SK-N-SH treated with all-trans-retinoic acid at 6 μM for 48 hours (cell line): Measurements from ENCODE around the gene SYNDIG1L.

Experiments
- ATAC-seq: fragments of 200-7000 bp; cut with Tn5 transposase; 3 replicates; pipeline ENCODE4 v1.9.1; 2020; ENCODE audit warnings: mild to moderate bottlenecking, moderate library complexity
- ARNTL ChIP-seq: fragments of 450-650 bp; formaldehyde crosslinking; IDR thresholded peaks from 2 replicates; pipeline ENCODE4 v1.5.0; 2020; ENCODE audit warnings: low read depth, mild to moderate bottlenecking, moderate library complexity, borderline replicate concordance
- BACH2 ChIP-seq: fragments of 250-450 bp; sonication (Bioruptor Pico); IDR thresholded peaks from 2 replicates; pipeline ENCODE4 v1.9.0; 2021; ENCODE audit warnings: mild to moderate bottlenecking, borderline replicate concordance
- CSDC2 ChIP-seq: fragments of 250-450 bp; sonication (Bioruptor Pico); IDR thresholded peaks from 2 replicates; pipeline ENCODE4 v1.5.0; 2020; ENCODE audit warnings: mild to moderate bottlenecking, moderate library complexity
- ESRRG ChIP-seq: fragments of 250-450 bp; sonication (Bioruptor Pico); IDR thresholded peaks from 2 replicates; pipeline ENCODE4 v1.6.1; 2021; ENCODE audit warnings: mild to moderate bottlenecking
- GLIS3 ChIP-seq: fragments of 250-450 bp; sonication (Bioruptor Pico); IDR thresholded peaks from 2 replicates; pipeline ENCODE4 v1.5.0; 2020; ENCODE audit warnings: mild to moderate bottlenecking, moderate library complexity
- ISL1 ChIP-seq: fragments of 250-450 bp; sonication (Bioruptor Pico); IDR thresholded peaks from 2 replicates; pipeline ENCODE4 v2.1.2; 2022; ENCODE audit warnings: mild to moderate bottlenecking, moderate library complexity
- PATZ1 ChIP-seq: fragments of 250-450 bp; sonication (Bioruptor Pico); IDR thresholded peaks from 2 replicates; pipeline ENCODE4 v1.8.0; 2020; ENCODE audit warnings: mild to moderate bottlenecking, moderate library complexity, borderline replicate concordance
- PPARA ChIP-seq: fragments of 250-450 bp; sonication (Bioruptor Pico); IDR thresholded peaks from 2 replicates; pipeline ENCODE4 v1.5.0; 2020; ENCODE audit warnings: mild to moderate bottlenecking, borderline replicate concordance
- RARB ChIP-seq: fragments of 250-450 bp; sonication (Bioruptor Pico); IDR thresholded peaks from 2 replicates; pipeline ENCODE4 v1.8.0; 2021; ENCODE audit warnings: mild to moderate bottlenecking, moderate library complexity
- SNAI2 ChIP-seq: fragments of 250-450 bp; sonication (Bioruptor Pico); IDR thresholded peaks from 2 replicates; pipeline ENCODE4 v1.5.0; 2020; ENCODE audit warnings: mild to moderate bottlenecking, moderate library complexity
- TCF4 ChIP-seq: fragments of 250-450 bp; sonication (Bioruptor Pico); IDR thresholded peaks from 2 replicates; pipeline ENCODE4 v1.8.0; 2021; ENCODE audit warnings: mild to moderate bottlenecking, moderate library complexity, borderline replicate concordance
- TOX ChIP-seq: fragments of 250-450 bp; sonication (Bioruptor Pico); IDR thresholded peaks from 2 replicates; pipeline ENCODE4 v1.8.0; 2021; ENCODE audit warnings: mild to moderate bottlenecking, moderate library complexity, borderline replicate concordance
- ZC3H10 ChIP-seq: fragments of 250-450 bp; sonication (Bioruptor Pico); IDR thresholded peaks from 2 replicates; pipeline ENCODE4 v1.5.1; 2021; ENCODE audit warnings: mild to moderate bottlenecking, moderate library complexity
- ZFP3 ChIP-seq: fragments of 250-450 bp; sonication (Bioruptor Pico); IDR thresholded peaks from 2 replicates; pipeline ENCODE4 v1.5.0; 2020; ENCODE audit warnings: mild to moderate bottlenecking, moderate library complexity
- ZFP30 ChIP-seq: fragments of 450-650 bp; formaldehyde crosslinking; IDR thresholded peaks from 2 replicates; pipeline ENCODE4 v1.5.0; 2022; ENCODE audit warnings: mild to moderate bottlenecking, moderate library complexity
- ZNF70 ChIP-seq: fragments of 450-650 bp; formaldehyde crosslinking; IDR thresholded peaks from 2 replicates; pipeline ENCODE4 v1.5.0; 2020; ENCODE audit warnings: mild to moderate bottlenecking, moderate library complexity
- ZNF8 ChIP-seq: fragments of 450-650 bp; formaldehyde crosslinking; IDR thresholded peaks from 2 replicates; pipeline ENCODE4 v1.5.0; 2020; ENCODE audit warnings: mild to moderate bottlenecking, moderate library complexity
- TF ChIP-seq, protein P1 (sequence below): fragments of 250-450 bp; sonication (Bioruptor Pico); IDR thresholded peaks from 2 replicates; pipeline ENCODE4 v1.8.0; 2021; ENCODE audit warnings: low read depth, mild to moderate bottlenecking, moderate library complexity, borderline replicate concordance
- TF ChIP-seq, protein P2 (sequence below): fragments of 250-450 bp; sonication (Bioruptor Pico); IDR thresholded peaks from 2 replicates; pipeline ENCODE4 v1.5.0; 2020; ENCODE audit warnings: mild to moderate bottlenecking, moderate library complexity
- TF ChIP-seq, protein P3 (sequence below): fragments of 250-450 bp; sonication (Bioruptor Pico); IDR thresholded peaks from 2 replicates; pipeline ENCODE4 v1.5.1; 2020; ENCODE audit warnings: low read depth, mild to moderate bottlenecking, moderate library complexity
- TF ChIP-seq, protein P4 (sequence below): fragments of 250-450 bp; sonication (Bioruptor Pico); IDR thresholded peaks from 2 replicates; pipeline ENCODE4 v1.5.1; 2021; ENCODE audit warnings: mild to moderate bottlenecking, moderate library complexity

Gene SYNDIG1L

GRCh38 chr14:74429221-74429691 lies 3.2 kb upstream of the SYNDIG1L start:
- TF ChIP-seq, protein P1, sequence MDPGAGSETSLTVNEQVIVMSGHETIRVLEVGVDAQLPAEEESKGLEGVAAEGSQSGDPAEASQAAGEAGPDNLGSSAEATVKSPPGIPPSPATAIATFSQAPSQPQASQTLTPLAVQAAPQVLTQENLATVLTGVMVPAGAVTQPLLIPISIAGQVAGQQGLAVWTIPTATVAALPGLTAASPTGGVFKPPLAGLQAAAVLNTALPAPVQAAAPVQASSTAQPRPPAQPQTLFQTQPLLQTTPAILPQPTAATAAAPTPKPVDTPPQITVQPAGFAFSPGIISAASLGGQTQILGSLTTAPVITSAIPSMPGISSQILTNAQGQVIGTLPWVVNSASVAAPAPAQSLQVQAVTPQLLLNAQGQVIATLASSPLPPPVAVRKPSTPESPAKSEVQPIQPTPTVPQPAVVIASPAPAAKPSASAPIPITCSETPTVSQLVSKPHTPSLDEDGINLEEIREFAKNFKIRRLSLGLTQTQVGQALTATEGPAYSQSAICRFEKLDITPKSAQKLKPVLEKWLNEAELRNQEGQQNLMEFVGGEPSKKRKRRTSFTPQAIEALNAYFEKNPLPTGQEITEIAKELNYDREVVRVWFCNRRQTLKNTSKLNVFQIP (CRISPR knock-in tag): no peak
- no peak for TF ChIP-seq ISL1 (CRISPR knock-in tag)
- TF ChIP-seq ESRRG (CRISPR knock-in tag): no peak
- no peak for TF ChIP-seq CSDC2 (CRISPR knock-in tag)
- TF ChIP-seq ZNF70 (CRISPR knock-in tag): no peak
- TF ChIP-seq BACH2 (CRISPR knock-in tag): no peak
- TF ChIP-seq TCF4 (CRISPR knock-in tag): no peak
- ATAC-seq: no peak

DNA sequence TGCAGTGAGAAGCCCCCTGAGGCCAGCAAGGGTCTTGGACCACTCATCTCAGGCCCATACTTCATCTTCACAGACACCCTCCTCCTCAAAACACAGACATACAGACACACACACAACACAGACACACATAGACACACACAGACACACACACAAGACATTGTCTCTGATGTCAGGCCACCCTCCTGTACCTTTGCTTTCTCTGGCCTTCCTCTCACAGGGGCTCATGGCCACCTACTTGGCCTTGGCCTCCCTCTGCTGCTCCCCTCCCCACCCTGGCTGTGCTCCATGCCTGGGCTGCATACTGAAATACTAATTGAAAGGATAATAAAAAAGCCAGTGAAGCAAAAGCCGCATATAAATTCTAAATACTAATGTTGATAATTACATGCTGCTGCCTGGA lies 1.6 kb upstream of the SYNDIG1L start:
- TF ChIP-seq ISL1 (CRISPR knock-in tag): no peak
- TF ChIP-seq SNAI2: no peak
- TF ChIP-seq, protein P2, sequence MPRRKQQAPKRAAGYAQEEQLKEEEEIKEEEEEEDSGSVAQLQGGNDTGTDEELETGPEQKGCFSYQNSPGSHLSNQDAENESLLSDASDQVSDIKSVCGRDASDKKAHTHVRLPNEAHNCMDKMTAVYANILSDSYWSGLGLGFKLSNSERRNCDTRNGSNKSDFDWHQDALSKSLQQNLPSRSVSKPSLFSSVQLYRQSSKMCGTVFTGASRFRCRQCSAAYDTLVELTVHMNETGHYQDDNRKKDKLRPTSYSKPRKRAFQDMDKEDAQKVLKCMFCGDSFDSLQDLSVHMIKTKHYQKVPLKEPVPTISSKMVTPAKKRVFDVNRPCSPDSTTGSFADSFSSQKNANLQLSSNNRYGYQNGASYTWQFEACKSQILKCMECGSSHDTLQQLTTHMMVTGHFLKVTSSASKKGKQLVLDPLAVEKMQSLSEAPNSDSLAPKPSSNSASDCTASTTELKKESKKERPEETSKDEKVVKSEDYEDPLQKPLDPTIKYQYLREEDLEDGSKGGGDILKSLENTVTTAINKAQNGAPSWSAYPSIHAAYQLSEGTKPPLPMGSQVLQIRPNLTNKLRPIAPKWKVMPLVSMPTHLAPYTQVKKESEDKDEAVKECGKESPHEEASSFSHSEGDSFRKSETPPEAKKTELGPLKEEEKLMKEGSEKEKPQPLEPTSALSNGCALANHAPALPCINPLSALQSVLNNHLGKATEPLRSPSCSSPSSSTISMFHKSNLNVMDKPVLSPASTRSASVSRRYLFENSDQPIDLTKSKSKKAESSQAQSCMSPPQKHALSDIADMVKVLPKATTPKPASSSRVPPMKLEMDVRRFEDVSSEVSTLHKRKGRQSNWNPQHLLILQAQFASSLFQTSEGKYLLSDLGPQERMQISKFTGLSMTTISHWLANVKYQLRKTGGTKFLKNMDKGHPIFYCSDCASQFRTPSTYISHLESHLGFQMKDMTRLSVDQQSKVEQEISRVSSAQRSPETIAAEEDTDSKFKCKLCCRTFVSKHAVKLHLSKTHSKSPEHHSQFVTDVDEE (CRISPR knock-in tag): no peak
- no peak for TF ChIP-seq ZFP30 (CRISPR knock-in tag)
- TF ChIP-seq, protein P3, sequence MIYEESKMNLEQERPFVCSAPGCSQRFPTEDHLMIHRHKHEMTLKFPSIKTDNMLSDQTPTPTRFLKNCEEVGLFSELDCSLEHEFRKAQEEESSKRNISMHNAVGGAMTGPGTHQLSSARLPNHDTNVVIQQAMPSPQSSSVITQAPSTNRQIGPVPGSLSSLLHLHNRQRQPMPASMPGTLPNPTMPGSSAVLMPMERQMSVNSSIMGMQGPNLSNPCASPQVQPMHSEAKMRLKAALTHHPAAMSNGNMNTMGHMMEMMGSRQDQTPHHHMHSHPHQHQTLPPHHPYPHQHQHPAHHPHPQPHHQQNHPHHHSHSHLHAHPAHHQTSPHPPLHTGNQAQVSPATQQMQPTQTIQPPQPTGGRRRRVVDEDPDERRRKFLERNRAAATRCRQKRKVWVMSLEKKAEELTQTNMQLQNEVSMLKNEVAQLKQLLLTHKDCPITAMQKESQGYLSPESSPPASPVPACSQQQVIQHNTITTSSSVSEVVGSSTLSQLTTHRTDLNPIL (CRISPR knock-in tag): no peak
- TF ChIP-seq, protein P4, sequence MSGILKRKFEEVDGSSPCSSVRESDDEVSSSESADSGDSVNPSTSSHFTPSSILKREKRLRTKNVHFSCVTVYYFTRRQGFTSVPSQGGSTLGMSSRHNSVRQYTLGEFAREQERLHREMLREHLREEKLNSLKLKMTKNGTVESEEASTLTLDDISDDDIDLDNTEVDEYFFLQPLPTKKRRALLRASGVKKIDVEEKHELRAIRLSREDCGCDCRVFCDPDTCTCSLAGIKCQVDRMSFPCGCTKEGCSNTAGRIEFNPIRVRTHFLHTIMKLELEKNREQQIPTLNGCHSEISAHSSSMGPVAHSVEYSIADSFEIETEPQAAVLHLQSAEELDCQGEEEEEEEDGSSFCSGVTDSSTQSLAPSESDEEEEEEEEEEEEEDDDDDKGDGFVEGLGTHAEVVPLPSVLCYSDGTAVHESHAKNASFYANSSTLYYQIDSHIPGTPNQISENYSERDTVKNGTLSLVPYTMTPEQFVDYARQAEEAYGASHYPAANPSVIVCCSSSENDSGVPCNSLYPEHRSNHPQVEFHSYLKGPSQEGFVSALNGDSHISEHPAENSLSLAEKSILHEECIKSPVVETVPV (CRISPR knock-in tag): no peak
- no peak for TF ChIP-seq PPARA (CRISPR knock-in tag)
- no peak for TF ChIP-seq ZNF8 (CRISPR knock-in tag)
- no peak for TF ChIP-seq RARB (CRISPR knock-in tag)
- no peak for TF ChIP-seq PATZ1
- TF ChIP-seq TCF4 (CRISPR knock-in tag): no peak
- TF ChIP-seq ZC3H10 (CRISPR knock-in tag): no peak
- ATAC-seq: no peak

DNA sequence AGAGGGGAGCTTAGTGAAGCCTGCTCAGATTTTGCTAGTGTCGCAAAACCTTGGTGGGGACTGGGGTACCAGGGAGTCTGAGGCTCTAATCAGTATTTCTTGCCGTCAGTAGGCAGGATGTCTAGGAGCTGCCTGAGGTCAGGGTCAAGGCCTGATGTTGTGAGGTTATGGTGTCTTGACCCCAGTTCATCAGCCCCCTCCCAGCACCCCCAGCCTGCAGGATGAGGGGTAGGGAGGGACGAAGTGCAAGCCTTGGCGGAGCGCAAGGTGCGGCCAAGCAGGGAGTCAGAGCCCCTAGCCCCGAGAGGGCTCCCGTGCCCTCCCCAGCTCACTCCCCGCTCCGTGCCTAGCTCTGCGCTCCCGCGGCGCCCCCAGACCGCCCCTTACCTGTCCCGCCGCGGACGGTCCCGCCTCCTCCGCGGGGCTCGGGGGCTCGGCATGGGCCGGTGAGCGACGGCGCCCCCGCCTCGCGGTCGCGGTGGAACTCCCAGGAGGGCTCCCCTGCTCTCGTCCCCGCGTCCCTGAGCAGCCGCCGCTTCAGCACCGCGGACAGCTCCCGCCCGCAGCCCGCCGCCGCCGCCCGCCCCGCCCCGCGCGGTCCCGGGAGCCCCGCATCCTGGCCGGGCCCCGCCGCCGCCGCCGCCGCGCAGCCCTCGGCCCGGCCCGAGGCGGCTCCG lies 347 bp downstream of the SYNDIG1L start:
- ATAC-seq: peak; percentile 83
- TF ChIP-seq, protein P4 (CRISPR knock-in tag): no peak
- no peak for TF ChIP-seq ISL1 (CRISPR knock-in tag)
- TF ChIP-seq GLIS3 (CRISPR knock-in tag): no peak
- no peak for TF ChIP-seq PPARA (CRISPR knock-in tag)
- no peak for TF ChIP-seq ZNF70 (CRISPR knock-in tag)
- TF ChIP-seq TCF4 (CRISPR knock-in tag): no peak
- TF ChIP-seq PATZ1: no peak
- TF ChIP-seq ZNF8 (CRISPR knock-in tag): no peak
- no peak for TF ChIP-seq ARNTL (CRISPR knock-in tag)
- TF ChIP-seq TOX (CRISPR knock-in tag): no peak
- TF ChIP-seq, protein P1 (CRISPR knock-in tag): no peak
- TF ChIP-seq ESRRG (CRISPR knock-in tag): no peak
- no peak for TF ChIP-seq ZFP3
